ENCODE results near the gene CAPN8. TPM values are rescaled to one million over a fixed set of nuclear protein-coding genes. Genes with fewer than 3 reads are reported as not detected.

The CAPN8 gene
- total RNA-seq, 1 donor from 2014 or later, result not detected

DNA sequence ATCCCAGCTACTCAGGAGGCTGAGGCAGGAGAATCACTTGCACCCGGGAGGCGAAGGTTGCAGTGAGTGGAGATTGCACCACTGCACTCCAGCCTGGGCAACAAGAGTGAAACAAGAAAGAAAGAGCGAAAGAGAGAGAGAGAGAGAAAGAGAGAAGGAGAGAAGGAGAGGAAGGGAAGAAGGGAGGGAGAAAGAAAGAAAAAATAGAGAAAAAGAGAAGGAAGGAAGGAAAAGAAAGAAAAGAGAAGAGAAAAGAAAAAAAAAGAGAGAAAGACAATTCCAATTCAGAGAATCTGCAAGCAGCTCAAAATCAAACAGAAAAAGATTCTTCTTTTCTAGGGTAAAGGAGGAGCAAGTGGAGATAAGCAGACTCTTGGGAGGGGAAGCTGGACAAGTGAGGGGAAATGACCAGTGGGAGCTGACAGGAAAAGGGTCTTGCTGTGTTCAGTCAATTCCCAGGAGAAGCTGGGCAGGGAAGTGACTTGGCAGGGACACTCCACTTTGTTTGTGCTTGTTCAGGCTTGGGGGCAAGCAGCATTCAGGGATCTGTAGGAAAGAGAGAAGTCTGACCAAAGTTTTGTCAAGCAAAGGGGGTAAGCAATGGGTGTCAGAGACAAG, 43.3 kb upstream of the CAPN8 start:
- Histone ChIP-seq H3K27me3 (ENCODE audit: control insufficient read depth, insufficient read depth, low read length) (no peaks in the 10 kb centered on the region), H3K4me3 (ENCODE audit: low read depth, low read length) (no peak overlapping the region), H3K36me3 (ENCODE audit: control insufficient read depth, insufficient read depth, low read length) (no peaks in the 10 kb centered on the region)
- DNase-seq (ENCODE audit: low read depth), result no peak
- TF ChIP-seq, protein P1, sequence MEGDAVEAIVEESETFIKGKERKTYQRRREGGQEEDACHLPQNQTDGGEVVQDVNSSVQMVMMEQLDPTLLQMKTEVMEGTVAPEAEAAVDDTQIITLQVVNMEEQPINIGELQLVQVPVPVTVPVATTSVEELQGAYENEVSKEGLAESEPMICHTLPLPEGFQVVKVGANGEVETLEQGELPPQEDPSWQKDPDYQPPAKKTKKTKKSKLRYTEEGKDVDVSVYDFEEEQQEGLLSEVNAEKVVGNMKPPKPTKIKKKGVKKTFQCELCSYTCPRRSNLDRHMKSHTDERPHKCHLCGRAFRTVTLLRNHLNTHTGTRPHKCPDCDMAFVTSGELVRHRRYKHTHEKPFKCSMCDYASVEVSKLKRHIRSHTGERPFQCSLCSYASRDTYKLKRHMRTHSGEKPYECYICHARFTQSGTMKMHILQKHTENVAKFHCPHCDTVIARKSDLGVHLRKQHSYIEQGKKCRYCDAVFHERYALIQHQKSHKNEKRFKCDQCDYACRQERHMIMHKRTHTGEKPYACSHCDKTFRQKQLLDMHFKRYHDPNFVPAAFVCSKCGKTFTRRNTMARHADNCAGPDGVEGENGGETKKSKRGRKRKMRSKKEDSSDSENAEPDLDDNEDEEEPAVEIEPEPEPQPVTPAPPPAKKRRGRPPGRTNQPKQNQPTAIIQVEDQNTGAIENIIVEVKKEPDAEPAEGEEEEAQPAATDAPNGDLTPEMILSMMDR (IDR thresholded peaks at IDR 0.05; ENCODE audit: insufficient read depth, low read length, poor library complexity, severe bottlenecking), result no peak

DNA sequence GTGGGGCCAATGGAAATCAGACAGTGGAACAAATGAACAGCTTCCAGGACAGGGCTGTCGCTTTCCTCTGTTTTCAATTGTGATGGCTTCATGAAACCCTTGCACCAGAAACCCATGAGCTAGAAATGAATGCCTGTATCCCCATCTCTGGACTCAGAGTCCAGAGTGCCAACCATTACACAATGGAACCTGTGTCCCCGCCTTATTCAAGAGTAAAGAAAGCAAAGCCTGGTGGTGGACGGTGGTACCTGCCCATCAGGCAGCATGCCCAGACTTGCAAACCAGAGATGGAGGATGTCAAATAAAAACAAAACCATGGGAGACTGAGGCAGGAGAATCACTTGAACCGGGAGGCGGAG, 42.5 kb upstream of the CAPN8 start:
- TF ChIP-seq, protein P1 (IDR thresholded peaks at IDR 0.05; ENCODE audit: insufficient read depth, low read length, poor library complexity, severe bottlenecking), result peak; percentile 32
- H3K36me3 ChIP-seq (ENCODE audit: control insufficient read depth, insufficient read depth, low read length), result no peaks in the 10 kb centered on the region
- no peak for DNase-seq (ENCODE audit: low read depth)
- H3K4me3 ChIP-seq (ENCODE audit: low read depth, low read length), result no peak overlapping the region
- no peaks in the 10 kb centered on the region for H3K27me3 ChIP-seq (ENCODE audit: control insufficient read depth, insufficient read depth, low read length)

DNA sequence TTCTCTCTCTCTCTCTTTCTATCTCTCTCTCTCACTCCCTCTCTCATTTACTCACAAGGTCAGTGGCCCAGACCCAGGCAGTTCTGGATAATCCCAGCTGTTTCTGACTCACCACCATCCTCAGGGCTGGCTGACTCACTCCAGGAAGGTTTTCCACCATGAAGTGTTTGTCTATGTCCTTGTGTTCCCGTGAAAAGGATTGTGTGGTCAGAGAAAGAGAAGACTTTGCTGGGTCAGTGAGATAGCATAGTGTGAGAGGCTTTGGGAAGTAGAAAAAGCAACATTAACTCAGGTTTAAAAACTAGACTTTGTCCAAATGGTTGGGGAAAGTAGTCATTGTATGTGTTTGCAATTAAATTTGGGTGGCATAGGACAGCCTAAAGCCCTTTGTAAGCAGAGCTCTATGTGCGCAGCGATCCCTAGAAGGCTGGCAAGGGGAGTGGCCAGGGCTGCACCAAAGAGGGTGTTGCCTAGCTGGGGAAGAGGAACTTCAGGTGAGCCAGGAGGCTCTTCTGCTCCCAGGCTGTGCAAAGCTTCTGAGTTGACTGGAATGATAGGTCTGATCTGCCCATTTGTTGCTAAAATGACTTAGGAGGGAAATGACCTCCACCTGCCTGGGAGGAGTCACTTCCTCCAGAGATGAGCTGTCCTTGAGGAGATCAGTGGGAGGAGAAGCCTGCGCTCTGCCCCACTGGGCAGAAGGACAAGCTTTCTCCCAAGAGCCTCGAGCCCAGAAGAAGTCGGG, 41.9 kb upstream of the CAPN8 start:
- H3K27me3 ChIP-seq (ENCODE audit: control insufficient read depth, insufficient read depth, low read length), result no peaks in the 10 kb centered on the region
- no peaks in the 10 kb centered on the region for H3K36me3 ChIP-seq (ENCODE audit: control insufficient read depth, insufficient read depth, low read length)
- H3K4me3 ChIP-seq (ENCODE audit: low read depth, low read length), result no peak overlapping the region
- peak; percentile 98 for DNase-seq (ENCODE audit: low read depth)
- TF ChIP-seq, protein P1 (IDR thresholded peaks at IDR 0.05; ENCODE audit: insufficient read depth, low read length, poor library complexity, severe bottlenecking), result no peak

DNA sequence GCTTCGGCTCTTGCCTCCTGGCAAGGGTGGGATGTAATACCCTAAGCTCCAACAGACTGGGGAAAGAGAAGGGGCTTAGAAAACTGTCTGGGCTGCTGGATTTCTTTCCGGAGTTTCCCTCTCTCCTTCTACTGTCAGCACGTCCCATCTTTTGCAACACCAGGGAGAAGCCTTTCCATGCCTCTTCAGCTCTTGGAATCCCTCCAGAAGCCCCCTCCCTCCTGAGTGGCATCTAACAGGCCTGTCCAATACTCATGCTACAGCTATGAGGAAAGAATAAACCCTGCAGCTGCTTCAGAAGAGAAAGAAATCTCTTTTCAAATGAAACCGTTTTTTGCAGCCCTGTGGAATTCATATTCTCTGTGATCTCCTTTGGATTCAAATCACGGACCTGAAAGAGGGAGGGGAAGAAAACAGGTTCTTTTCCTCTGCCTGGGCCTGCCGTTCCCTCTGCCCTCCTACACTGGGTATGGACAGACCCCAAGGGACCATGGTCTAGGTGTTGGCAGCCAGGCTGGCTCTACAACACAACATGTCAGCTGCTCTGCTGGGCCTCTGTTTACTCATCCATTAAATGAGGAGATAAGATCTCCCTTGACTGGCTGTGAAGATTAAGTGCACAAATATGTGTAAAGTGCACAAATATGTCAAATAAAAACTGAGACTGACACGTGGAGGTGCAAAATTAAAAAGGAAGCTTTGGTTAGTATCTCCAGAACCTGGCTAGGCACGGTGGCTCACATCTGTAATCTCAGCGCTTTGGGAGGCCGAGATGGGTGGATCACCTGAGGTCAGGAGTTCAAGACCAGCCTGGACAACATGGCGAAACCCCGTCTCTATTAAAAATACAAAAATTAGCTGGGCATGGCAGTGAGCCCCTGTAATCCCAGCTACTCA, 40.8 kb upstream of the CAPN8 start:
- no peak overlapping the region for H3K4me3 ChIP-seq (ENCODE audit: low read depth, low read length)
- no peaks in the 10 kb centered on the region for H3K27me3 ChIP-seq (ENCODE audit: control insufficient read depth, insufficient read depth, low read length)
- no peak for DNase-seq (ENCODE audit: low read depth)
- no peaks in the 10 kb centered on the region for H3K36me3 ChIP-seq (ENCODE audit: control insufficient read depth, insufficient read depth, low read length)
- TF ChIP-seq, protein P1 (IDR thresholded peaks at IDR 0.05; ENCODE audit: insufficient read depth, low read length, poor library complexity, severe bottlenecking), result no peak

DNA sequence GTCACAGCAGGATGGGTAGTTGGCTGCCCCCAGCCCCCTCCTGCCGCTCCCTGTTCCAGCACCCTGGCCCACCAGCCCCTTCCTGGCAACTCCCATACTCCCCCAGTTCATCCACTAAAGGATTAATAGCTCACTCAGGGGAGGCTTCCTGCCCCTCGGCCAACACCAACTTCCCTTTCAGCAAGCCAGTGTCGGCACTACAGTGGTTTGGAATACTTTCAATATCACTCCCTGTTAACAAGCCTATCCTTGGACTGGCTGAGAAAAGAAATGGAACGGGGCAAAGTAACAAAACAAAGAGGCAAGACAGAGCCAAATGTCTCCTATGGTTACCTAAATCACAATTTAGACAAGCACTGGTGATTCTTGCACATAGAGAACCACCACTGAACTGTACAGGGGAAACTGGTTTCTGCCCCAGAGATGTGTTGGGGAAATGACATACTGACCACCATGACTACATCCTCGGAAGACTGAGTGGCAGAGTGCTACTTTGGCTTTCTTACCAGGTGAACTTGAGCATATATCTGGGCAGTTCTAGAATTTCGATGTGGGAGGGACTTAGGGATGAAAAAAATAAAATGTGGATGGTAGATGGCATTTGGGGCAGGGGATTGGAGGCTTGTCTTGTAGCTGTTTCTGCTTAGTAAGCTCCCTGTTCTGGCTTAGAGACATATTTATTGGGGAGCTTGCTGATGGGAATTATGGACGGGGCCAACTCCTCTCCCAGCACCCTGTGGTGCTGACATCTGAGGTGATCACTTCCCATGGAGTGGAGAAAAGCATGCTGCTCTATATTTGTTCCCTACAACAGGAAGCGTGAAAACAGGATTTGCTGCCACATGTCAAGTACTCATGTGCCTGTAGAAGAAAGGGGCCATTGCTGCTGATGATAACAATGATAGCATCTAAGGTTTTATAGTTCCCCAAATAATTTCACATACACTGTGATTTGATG, 39.7 kb upstream of the CAPN8 start:
- no peak overlapping the region for H3K4me3 ChIP-seq (ENCODE audit: low read depth, low read length)
- TF ChIP-seq, protein P1 (IDR thresholded peaks at IDR 0.05; ENCODE audit: insufficient read depth, low read length, poor library complexity, severe bottlenecking), result no peak
- H3K27me3 ChIP-seq (ENCODE audit: control insufficient read depth, insufficient read depth, low read length), result no peaks in the 10 kb centered on the region
- no peak for DNase-seq (ENCODE audit: low read depth)
- H3K36me3 ChIP-seq (ENCODE audit: control insufficient read depth, insufficient read depth, low read length), result no peaks in the 10 kb centered on the region

Measured in kidney epithelial cell (primary cell).